HG02938 (cell line): ENCODE data around the gene RAMAC.
"Not testable (repeated sequence)": the region's sequence is repeated elsewhere in the genome, so short reads cannot be mapped to it uniquely, and the experiment has no call there.

Experiments used
- ATAC-seq: cut with Tn5 transposase; IDR thresholded peaks from one replicate; pipeline ENCODE4 v1.9.1; 2021; ENCODE audit warnings: mild to moderate bottlenecking, moderate library complexity; ENCODE audit not compliant: unreplicated experiment

Gene RAMAC

GRCh38 chr15:83011271-83012075 lies 25.5 kb downstream of the RAMAC start, which contains the start of gene C15orf40:
C15orf40 (minus strand) TSS chr15:83011639; CDS start chr15:83011607, 32 bp downstream.
- ATAC-seq: peak; percentile 80

DNA sequence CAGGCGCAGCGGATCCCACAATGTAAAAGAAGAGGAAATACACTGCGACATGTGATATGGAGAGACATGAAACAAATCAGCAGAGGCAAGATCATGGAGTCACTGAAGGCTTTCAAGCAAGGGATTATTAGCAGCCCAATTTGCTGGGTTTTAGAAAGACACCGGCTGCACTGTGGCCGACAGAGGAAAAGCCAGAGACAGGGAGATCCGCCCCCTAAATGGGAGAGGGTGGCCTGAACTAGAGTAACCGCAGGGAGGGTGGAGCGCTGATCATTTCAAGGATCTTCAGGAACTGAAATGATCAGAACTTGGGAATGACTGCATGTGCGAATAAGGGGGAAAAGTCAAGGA lies 26.0 kb downstream of the RAMAC start:
- ATAC-seq: no peak

- ATAC-seq: no peak
These were observed 26.6 kb downstream of the RAMAC start for GRCh38 chr15:83012636-83013035.

- no peak for ATAC-seq
These were observed 28.2 kb downstream of the RAMAC start for GRCh38 chr15:83014205-83014653.

GRCh38 chr15:83015361-83015760 lies 29.4 kb downstream of the RAMAC start:
- ATAC-seq: no peak

- no peak for ATAC-seq
These were observed 30.9 kb downstream of the RAMAC start for GRCh38 chr15:83016906-83017305.

DNA sequence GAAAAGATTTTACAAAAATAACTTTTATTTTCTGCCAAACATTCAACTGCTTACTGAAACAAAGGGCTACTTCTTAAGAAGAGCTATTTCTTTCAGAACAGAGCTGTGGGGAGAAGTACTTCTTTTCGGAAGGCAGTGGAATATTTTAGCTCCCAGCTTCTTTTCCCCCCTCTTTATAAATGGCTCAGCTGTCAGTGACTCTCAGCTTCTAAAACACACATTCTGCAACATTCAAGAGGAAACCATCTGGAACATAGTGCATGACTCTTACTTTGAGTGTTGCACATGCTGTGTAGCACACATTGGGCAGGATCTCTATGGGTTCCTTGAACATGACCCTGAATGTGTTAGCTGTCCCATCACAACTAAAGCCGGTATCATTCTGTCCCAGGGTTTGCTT lies 32.4 kb downstream of the RAMAC start:
- no peak for ATAC-seq

- no peak for ATAC-seq
These were observed 44.0 kb downstream of the RAMAC start for GRCh38 chr15:83030021-83030420.

DNA sequence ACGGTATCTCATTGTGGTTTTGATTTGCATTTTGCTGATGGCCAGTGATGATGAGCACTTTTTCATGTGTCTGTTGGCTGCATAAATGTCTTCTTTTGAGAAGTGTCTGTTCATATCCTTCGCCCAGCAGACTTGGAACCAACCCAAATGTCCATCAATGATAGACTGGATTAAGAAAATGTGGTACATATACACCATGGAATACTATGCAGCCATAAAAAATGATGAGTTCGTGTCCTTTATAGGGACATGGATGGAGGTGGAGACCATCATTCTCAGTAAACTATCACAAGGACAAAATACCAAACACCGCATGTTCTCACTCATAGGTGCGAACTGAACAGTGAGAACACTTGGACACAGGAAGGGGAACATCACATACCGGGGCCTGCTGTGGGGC lies 45.2 kb downstream of the RAMAC start:
- ATAC-seq: not testable (repeated sequence)

- ATAC-seq: no peak
These were observed 50.2 kb downstream of the RAMAC start for GRCh38 chr15:83036253-83036652.

- no peak for ATAC-seq
These were observed 53.2 kb downstream of the RAMAC start for GRCh38 chr15:83039206-83039605.
